HepG2 (cell line): ENCODE results near the gene ADIRF.
"Not testable (repeated sequence)": the region's sequence is repeated elsewhere in the genome, so short reads cannot be mapped to it uniquely, and the experiment has no call there.

Experiments used
- MXI1 ChIP-seq: IDR thresholded peaks from 3 replicates; pipeline ENCODE4 v1.6.1; 2012; ENCODE audit warnings: low read depth, low read length, inconsistent platforms, borderline replicate concordance
- PBX3 ChIP-seq: sonication (generic); formaldehyde crosslinking; IDR thresholded peaks from 2 replicates; pipeline ENCODE4 v1.8.1; 2023; ENCODE audit warnings: missing genetic modification reagents, inconsistent platforms, borderline replicate concordance
- TAF1 ChIP-seq: sonication (generic); formaldehyde crosslinking; IDR thresholded peaks from 2 replicates; pipeline ENCODE4 v1.4.0; 2020; ENCODE audit warnings: missing genetic modification reagents

- not testable (repeated sequence) for TF ChIP-seq PBX3 (CRISPR knock-in tag); TAF1; MXI1
Measured at GRCh38 chr10:87009134-87009696, 40.9 kb downstream of the ADIRF start.
